Astrocyte (in vitro differentiated cells and primary cell): ENCODE measurements around the gene EAF2. TPM values are rescaled to one million over a fixed set of nuclear protein-coding genes. Genes with fewer than 3 reads are reported as not detected.

Experiments
- DNase-seq: peaks from one replicate; pipeline ENCODE4 v3.0.0-alpha.2; 2010; ENCODE audit warnings: low read depth
- FAIRE-seq: peaks from 2 replicates; lab custom pipeline; 2011; peaks lifted over from hg19 to GRCh38; lab: Jason Lieb, UNC
- H2AFZ ChIP-seq: 2 replicates; pipeline ENCODE4 v1.6.0; 2012; ENCODE audit warnings: low read depth, low read length, inconsistent platforms
- H3K27ac ChIP-seq: 2 replicates; pipeline ENCODE4 v1.5.1; 2011; ENCODE audit warnings: low read depth, low read length, inconsistent platforms
- H3K27me3 ChIP-seq: 2 replicates; pipeline ENCODE4 v1.6.0; 2011; ENCODE audit warnings: low read length, inconsistent platforms; ENCODE audit not compliant: insufficient read depth
- H3K36me3 ChIP-seq: 2 replicates; pipeline ENCODE4 v1.5.1; 2011; ENCODE audit warnings: low read length, inconsistent platforms; ENCODE audit not compliant: insufficient read depth
- H3K4me1 ChIP-seq: 2 replicates; pipeline ENCODE4 v1.5.1; 2011; ENCODE audit warnings: low read length, inconsistent platforms; ENCODE audit not compliant: insufficient read depth
- H3K4me2 ChIP-seq: 2 replicates; pipeline ENCODE4 v1.6.0; 2012; ENCODE audit warnings: low read length, inconsistent platforms
- H3K4me3 ChIP-seq: 2 replicates; pipeline ENCODE4 v1.5.1; 2011; ENCODE audit warnings: low read depth, mild to moderate bottlenecking, low read length, inconsistent platforms; ENCODE audit not compliant: insufficient read depth
- H3K79me2 ChIP-seq: 2 replicates; pipeline ENCODE4 v1.6.0; 2012; ENCODE audit warnings: mild to moderate bottlenecking, low read length, inconsistent platforms; ENCODE audit not compliant: insufficient read depth
- H3K9ac ChIP-seq: 2 replicates; pipeline ENCODE4 v1.6.0; 2012; ENCODE audit warnings: mild to moderate bottlenecking, low read length, inconsistent platforms
- H3K9me3 ChIP-seq: 2 replicates; pipeline ENCODE4 v1.5.1; 2012; ENCODE audit warnings: low read depth, mild to moderate bottlenecking, low read length, inconsistent platforms; ENCODE audit not compliant: insufficient read depth
- H4K20me1 ChIP-seq: 2 replicates; pipeline ENCODE4 v1.6.0; 2012; ENCODE audit warnings: low read length, inconsistent platforms; ENCODE audit not compliant: insufficient read depth
- H3K27ac Mint-ChIP-seq: one replicate; pipeline ENCODE4 v1.8.0; 2021; ENCODE audit warnings: mild to moderate bottlenecking, mixed read lengths; ENCODE audit not compliant: unreplicated experiment
- H3K27me3 Mint-ChIP-seq: one replicate; pipeline ENCODE4 v1.8.0; 2021; ENCODE audit warnings: low read depth, mixed read lengths; ENCODE audit not compliant: unreplicated experiment
- H3K36me3 Mint-ChIP-seq: one replicate; pipeline ENCODE4 v1.8.0; 2021; ENCODE audit warnings: low read depth, mixed read lengths; ENCODE audit not compliant: unreplicated experiment
- H3K4me1 Mint-ChIP-seq: one replicate; pipeline ENCODE4 v1.8.0; 2021; ENCODE audit warnings: low read depth, mixed read lengths; ENCODE audit not compliant: unreplicated experiment
- H3K4me3 Mint-ChIP-seq: one replicate; pipeline ENCODE4 v1.8.0; 2021; ENCODE audit warnings: mild to moderate bottlenecking, moderate library complexity, mixed read lengths; ENCODE audit not compliant: unreplicated experiment
- H3K9me3 Mint-ChIP-seq: one replicate; pipeline ENCODE4 v1.8.0; 2021; ENCODE audit warnings: mild to moderate bottlenecking, mixed read lengths; ENCODE audit not compliant: unreplicated experiment
- CTCF ChIP-seq: IDR thresholded peaks from 2 replicates; pipeline ENCODE4 v1.5.1; 2011; ENCODE audit warnings: low read depth, mild to moderate bottlenecking, inconsistent platforms, low read length, moderate library complexity; ENCODE audit not compliant: insufficient read depth
- EZH2 ChIP-seq: IDR thresholded peaks from 2 replicates; pipeline ENCODE4 v1.6.1; 2012; ENCODE audit warnings: mild to moderate bottlenecking, low read length, inconsistent platforms; ENCODE audit not compliant: insufficient read depth
- total RNA-seq: library from RNA; stranded (reverse); gene quantifications from 2 replicates; pipeline ENCODE4 v1.2.1, GENCODE V29; 2021

EAF2 gene
- total RNA-seq, 1 donor from 2014 or later, result 1.8 TPM

GRCh38 chr3:121794264-121794983 is 40.6 kb upstream of the EAF2 start:
- no peaks in the 10 kb centered on the region for H3K4me1 ChIP-seq
- DNase-seq (no peak), FAIRE-seq (no peak)
- no peak overlapping the region for H3K9ac ChIP-seq
- no peaks in the 10 kb centered on the region for H4K20me1 ChIP-seq
- no peak overlapping the region for H2AFZ ChIP-seq
- no peak for TF ChIP-seq CTCF
- TF ChIP-seq EZH2, result no peak
- H3K4me2 ChIP-seq, result no peak overlapping the region
- H3K9me3 ChIP-seq, result no peaks in the 10 kb centered on the region
- peaks cover 3% of the 10 kb centered on the region for H3K36me3 ChIP-seq
- H3K9me3 Mint-ChIP-seq, result no peaks in the 10 kb centered on the region
- no peaks in the 10 kb centered on the region for H3K4me1 Mint-ChIP-seq
- no peak overlapping the region for H3K27ac Mint-ChIP-seq
- H3K36me3 Mint-ChIP-seq, result no peaks in the 10 kb centered on the region
- no peaks in the 10 kb centered on the region for H3K27me3 Mint-ChIP-seq
- no peak overlapping the region for H3K27ac ChIP-seq
- no peak overlapping the region for H3K4me3 ChIP-seq
- H3K79me2 ChIP-seq, result no peaks in the 10 kb centered on the region
- H3K27me3 ChIP-seq, result no peaks in the 10 kb centered on the region
- H3K4me3 Mint-ChIP-seq, result no peak overlapping the region

- FAIRE-seq (no peak), DNase-seq (no peak)
- Histone ChIP-seq H3K9me3 (no peaks in the 10 kb centered on the region), H3K27me3 (no peaks in the 10 kb centered on the region), H4K20me1 (no peaks in the 10 kb centered on the region), H2AFZ (no peak overlapping the region), H3K4me3 (no peak overlapping the region), H3K4me1 (no peaks in the 10 kb centered on the region), H3K4me2 (no peak overlapping the region), H3K9ac (no peak overlapping the region), H3K36me3 (peaks cover 5% of the 10 kb centered on the region), H3K79me2 (no peaks in the 10 kb centered on the region), H3K27ac (no peak overlapping the region)
- no peaks in the 10 kb centered on the region for H3K27me3 Mint-ChIP-seq
- no peaks in the 10 kb centered on the region for H3K4me1 Mint-ChIP-seq
- H3K4me3 Mint-ChIP-seq, result no peak overlapping the region
- no peaks in the 10 kb centered on the region for H3K9me3 Mint-ChIP-seq
- no peaks in the 10 kb centered on the region for H3K36me3 Mint-ChIP-seq
- no peak for TF ChIP-seq CTCF
- TF ChIP-seq EZH2, result no peak
- H3K27ac Mint-ChIP-seq, result no peak overlapping the region
Measured at GRCh38 chr3:121796970-121797369, 38.0 kb upstream of the EAF2 start.

GRCh38 chr3:121800906-121801305 is 34.1 kb upstream of the EAF2 start:
- Histone ChIP-seq H3K9ac (no peak overlapping the region), H2AFZ (no peak overlapping the region), H3K9me3 (no peaks in the 10 kb centered on the region), H3K4me2 (no peak overlapping the region), H4K20me1 (no peaks in the 10 kb centered on the region), H3K4me1 (no peaks in the 10 kb centered on the region), H3K79me2 (no peaks in the 10 kb centered on the region), H3K36me3 (peaks cover 5% of the 10 kb centered on the region), H3K27ac (no peak overlapping the region), H3K4me3 (no peak overlapping the region), H3K27me3 (no peaks in the 10 kb centered on the region)
- FAIRE-seq (no peak), DNase-seq (no peak)
- Mint-ChIP-seq H3K27me3 (no peaks in the 10 kb centered on the region), H3K4me1 (no peaks in the 10 kb centered on the region), H3K36me3 (peaks cover 2% of the 10 kb centered on the region), H3K27ac (no peak overlapping the region), H3K9me3 (no peaks in the 10 kb centered on the region), H3K4me3 (no peak overlapping the region)
- TF ChIP-seq EZH2, result no peak
